Measurements from ENCODE around the gene VWA1.

The VWA1 gene

DNA sequence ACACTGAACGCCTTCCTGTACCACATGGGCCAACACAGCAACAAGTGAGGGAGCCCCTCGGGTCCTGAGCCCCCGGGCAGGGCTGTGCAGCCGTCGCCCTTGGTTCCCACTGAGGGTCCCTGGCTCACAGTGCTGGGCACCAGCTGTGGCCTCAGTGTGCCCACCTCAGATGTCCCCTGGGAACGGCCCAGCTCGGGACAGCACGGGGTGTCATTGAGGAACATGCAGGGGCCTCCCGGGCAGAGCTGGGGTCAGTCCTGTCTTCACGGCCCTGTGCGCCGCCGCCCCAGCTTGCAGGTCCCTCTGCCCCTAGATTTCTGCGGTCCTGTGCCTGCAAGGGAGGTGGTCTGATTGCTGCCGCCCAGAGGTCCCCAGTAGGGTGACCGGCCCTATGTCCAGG is 53.7 kb downstream of the VWA1 start:
- no peak for DNase-seq

DNA sequence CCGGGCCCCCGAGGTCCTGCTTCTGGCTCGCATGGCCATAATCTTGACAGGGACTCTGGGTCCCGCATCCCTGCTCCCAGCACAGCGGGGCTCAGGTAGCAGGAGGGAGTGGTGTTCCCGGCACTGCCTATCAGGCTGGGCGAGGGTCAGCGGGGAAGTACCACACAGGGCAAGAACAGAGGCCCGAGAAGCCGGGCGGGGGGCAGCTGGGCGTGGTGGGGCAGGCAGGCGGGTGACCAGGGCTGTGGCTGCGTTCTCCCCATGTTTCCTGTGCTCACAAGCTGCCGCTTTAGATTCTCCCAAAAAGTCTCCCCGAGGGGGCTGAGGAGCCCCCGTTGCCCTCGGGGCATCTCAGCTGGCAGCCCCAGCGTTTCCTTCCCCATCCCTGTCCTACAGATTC is 54.4 kb downstream of the VWA1 start:
- DNase-seq, result no peak

DNA sequence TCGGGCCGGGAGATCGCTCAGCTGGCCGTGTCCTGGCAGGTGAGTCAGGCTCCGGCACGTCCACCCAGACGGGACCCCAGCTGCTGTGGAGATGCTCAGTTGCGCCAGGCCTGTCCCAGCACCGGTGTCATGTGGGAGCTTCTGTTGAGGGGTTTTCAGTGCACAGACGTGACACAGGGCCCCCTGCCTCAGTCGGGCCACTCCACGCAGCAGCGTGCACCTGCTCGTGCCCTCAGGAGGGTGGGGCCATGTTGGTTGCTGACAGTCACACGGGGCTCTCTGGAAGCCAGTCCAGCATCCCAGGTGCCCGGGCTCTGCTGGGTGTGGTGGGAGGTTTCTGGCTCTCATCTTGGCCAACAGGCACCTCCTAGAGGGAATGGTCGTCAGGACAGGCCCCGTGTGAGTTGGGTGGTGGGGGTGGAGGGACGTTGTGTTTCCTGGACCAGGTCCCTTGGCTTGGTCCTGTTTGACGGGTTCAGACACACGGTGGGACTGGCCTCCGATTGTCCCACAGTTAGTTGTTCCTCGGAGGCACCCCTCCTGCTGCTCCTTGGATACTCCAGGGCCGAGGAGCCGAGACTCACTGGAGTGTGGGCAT is 55.2 kb downstream of the VWA1 start:
- no peak for DNase-seq

DNA sequence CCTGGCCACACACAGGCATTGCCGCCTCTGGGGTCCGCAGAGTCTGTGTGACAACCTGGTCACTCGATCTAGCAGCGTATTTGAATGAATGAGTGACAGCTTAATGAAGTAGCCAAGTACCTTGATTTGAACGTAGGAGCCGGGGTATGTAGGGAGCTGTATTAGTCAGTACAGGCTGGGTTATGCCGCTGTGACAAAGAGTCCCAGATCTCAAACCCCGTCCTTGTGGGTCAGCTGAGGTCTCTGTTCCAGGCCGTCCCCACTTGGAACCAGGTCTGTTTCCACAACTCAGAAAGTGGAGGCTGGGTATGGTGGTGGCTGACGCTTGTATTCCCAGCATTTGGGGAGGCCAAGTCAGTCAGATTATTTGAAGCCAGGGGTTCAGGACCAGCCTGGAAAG is 56.1 kb downstream of the VWA1 start:
- DNase-seq, result no peak
